BJ (cell line): ENCODE results near the gene UBE2I. TPM values are rescaled to one million over a fixed set of nuclear protein-coding genes. Genes with fewer than 3 reads are reported as not detected.

ENCODE experiments used
- CTCF ChIA-PET: fragments of 350-600 bp; formaldehyde crosslinking; extraction: SDS; loops from one replicate; lab custom pipeline; 2021; ENCODE audit warnings: antibody characterized with exemption, inconsistent platforms; lab: Yijun Ruan, JAX
- POLR2A ChIA-PET: fragments of 300-600 bp; sonication (Branson Sonifier 250); formaldehyde crosslinking; extraction: SDS; loops from one replicate; lab custom pipeline; 2021; ENCODE audit warnings: antibody characterized with exemption; lab: Charles Lee
- DNase-seq: peaks from one replicate; pipeline ENCODE4 v3.0.0-alpha.2; 2011; ENCODE audit warnings: low read depth
- H3K27me3 ChIP-seq: 2 replicates; pipeline ENCODE4 v1.6.0; 2011; ENCODE audit warnings: low read length; ENCODE audit not compliant: control insufficient read depth, insufficient read depth
- H3K36me3 ChIP-seq: 2 replicates; pipeline ENCODE4 v1.5.1; 2011; ENCODE audit warnings: low read length; ENCODE audit not compliant: control insufficient read depth, insufficient read depth
- H3K4me3 ChIP-seq: 2 replicates; pipeline ENCODE4 v1.5.1; 2011; ENCODE audit warnings: low read depth, mild to moderate bottlenecking, control low read depth, low read length
- CTCF ChIP-seq: IDR thresholded peaks from 2 replicates; pipeline ENCODE4 v1.5.1; 2011; ENCODE audit warnings: low read depth, mild to moderate bottlenecking, control low read depth, inconsistent platforms, low read length, moderate library complexity; ENCODE audit not compliant: insufficient read depth
- polyA plus RNA-seq: library from polyadenylated mRNA; depleted of rRNA; stranded (reverse); fragments of >200 nt; gene quantifications from 2 replicates; pipeline ENCODE4 v1.2.3, GENCODE V29; 2011

UBE2I gene
- polyA plus RNA-seq, 1 experiment, result 81.2 TPM

GRCh38 chr16:1331712-1332617 lies 22.5 kb downstream of the UBE2I start:
- no peak for TF ChIP-seq CTCF
- H3K4me3 ChIP-seq, result no peak overlapping the region
- CTCF ChIA-PET, result interaction anchor here (1.1 to 1.6 kb wide), 3 partner anchors 20 to 31 kb away, joined by 3 to 7 read pairs (median 3); no protein-coding TSS in a partner anchor
- peaks cover 31% of the 10 kb centered on the region for H3K27me3 ChIP-seq
- POLR2A ChIA-PET, result no interaction called here
- peak; percentile 12 for DNase-seq
- H3K36me3 ChIP-seq, result no peaks in the 10 kb centered on the region; the same call in 1 of the 2 replicates

GRCh38 chr16:1332618-1333148 lies 23.2 kb downstream of the UBE2I start:
- CTCF ChIA-PET, result interaction anchor here (1.1 to 1.6 kb wide), 2 partner anchors 20 to 31 kb away, joined by 3 to 7 read pairs; no protein-coding TSS in a partner anchor
- Histone ChIP-seq H3K4me3 (no peak overlapping the region; the same call in 1 of the 2 replicates), H3K27me3 (peaks cover 31% of the 10 kb centered on the region), H3K36me3 (no peaks in the 10 kb centered on the region)
- TF ChIP-seq CTCF, result no peak
- DNase-seq, result no peak
- POLR2A ChIA-PET, result no interaction called here

- TF ChIP-seq CTCF, result no peak
- CTCF ChIA-PET, result interaction anchor here (0.6 to 1.6 kb wide), 3 partner anchors 21 to 1098 kb away, joined by 3 to 7 read pairs (median 3); no protein-coding TSS in a partner anchor
- POLR2A ChIA-PET, result no interaction called here
- peak within 1 kb of the TSS; percentile 24 for H3K4me3 ChIP-seq
- no peak for DNase-seq
- peaks cover 31% of the 10 kb centered on the region for H3K27me3 ChIP-seq
- no peaks in the 10 kb centered on the region for H3K36me3 ChIP-seq
These were observed 23.8 kb downstream of the UBE2I start, which contains the start of gene BAIAP3 for GRCh38 chr16:1333149-1333812. BAIAP3 (plus strand) TSS chr16:1333645; CDS start chr16:1338550, 4,905 bp downstream.

- Histone ChIP-seq H3K4me3 (peak overlapping the region; percentile 24), H3K36me3 (no peaks in the 10 kb centered on the region), H3K27me3 (peaks cover 31% of the 10 kb centered on the region)
- CTCF ChIA-PET, result interaction anchor here (0.6 kb wide), 1 partner anchor 1098 kb away, joined by 3 read pairs; no protein-coding TSS in a partner anchor
- DNase-seq, result no peak
- POLR2A ChIA-PET, result no interaction called here
- no peak for TF ChIP-seq CTCF
These were observed 24.6 kb downstream of the UBE2I start for GRCh38 chr16:1333854-1334700.
